OCI-LY1 (cell line): ENCODE data around the gene SLC39A8.
"Not testable (repeated sequence)": the region's sequence is repeated elsewhere in the genome, so short reads cannot be mapped to it uniquely, and the experiment has no call there.

Source experiments
- CTCF ChIP-seq: fragments of 200-600 bp; sonication (generic), shearing (Covaris generic); IDR thresholded peaks from 2 replicates; pipeline ENCODE4 v1.5.1; 2017; ENCODE audit warnings: mild to moderate bottlenecking, antibody characterized with exemption, low read length, moderate library complexity, mixed read lengths
- EZH2 ChIP-seq: fragments of 200-600 bp; sonication (generic), shearing (Covaris generic); IDR thresholded peaks from 2 replicates; pipeline ENCODE4 v1.8.0; 2017; ENCODE audit warnings: borderline replicate concordance, mixed run types, mild to moderate bottlenecking, antibody characterized with exemption, low read length, moderate library complexity, mixed read lengths

GRCh38 chr4:102273317-102273716 is 72.0 kb downstream of the SLC39A8 start:
- TF ChIP-seq CTCF, EZH2: not testable (repeated sequence)
